ENCODE data around the gene WDR1.

Gene WDR1

DNA sequence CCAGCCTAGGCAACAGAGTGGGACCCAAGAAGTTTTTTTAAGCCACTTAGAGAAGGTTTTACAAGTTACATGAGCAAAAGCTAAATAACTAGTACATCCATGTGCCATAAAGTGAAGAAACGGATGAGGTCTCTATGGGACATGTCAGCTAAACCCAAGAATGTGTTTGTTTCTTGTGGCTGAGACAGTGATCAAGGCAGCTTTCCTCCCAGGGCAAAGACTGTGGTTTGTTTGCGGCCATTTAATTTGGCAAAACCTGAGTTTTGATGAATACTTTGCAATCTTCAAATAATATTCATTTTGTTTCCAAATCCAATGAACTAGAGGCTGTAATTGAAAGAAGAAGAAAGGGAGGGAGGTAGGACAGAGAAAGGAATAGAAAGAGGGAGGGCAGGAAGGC is 50.4 kb downstream of the WDR1 start:
- DNase-seq = no peak

DNA sequence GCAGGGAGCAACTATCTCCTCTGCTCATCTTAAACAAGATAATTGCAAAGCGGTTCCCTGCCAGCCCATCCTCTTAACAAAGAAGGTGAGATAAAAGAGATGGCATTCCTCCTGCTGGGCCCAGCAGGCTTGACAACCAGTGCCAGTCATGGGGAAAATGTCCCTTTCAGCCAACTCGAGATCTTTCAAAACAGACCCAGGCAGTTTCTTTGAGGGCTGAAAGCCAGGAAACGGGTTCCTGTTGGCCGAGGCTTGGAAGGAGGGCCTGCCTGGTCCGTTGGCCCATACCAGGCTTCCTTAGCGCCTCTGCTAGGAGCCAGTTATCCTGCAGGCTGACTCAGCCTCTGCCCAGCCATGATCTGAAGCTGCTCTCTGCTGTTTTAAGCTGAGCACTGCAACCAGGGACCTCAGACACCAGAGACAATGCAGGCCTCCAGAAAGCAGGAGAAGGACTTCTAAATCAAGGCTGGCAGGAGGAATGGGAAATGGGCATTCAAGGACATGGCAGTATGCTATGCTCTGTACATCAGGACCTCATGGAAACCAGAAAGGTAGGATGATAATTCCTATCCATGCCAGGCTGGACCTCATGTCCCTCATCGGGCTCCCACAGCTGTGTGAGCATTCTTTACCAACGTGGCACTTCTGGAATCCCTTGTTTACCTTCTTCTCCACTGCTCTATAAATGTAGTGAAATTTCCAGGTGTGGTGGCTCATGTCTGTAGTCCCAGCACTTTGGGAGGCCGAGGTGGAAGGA is 52.9 kb downstream of the WDR1 start:
- DNase-seq = no peak

DNA sequence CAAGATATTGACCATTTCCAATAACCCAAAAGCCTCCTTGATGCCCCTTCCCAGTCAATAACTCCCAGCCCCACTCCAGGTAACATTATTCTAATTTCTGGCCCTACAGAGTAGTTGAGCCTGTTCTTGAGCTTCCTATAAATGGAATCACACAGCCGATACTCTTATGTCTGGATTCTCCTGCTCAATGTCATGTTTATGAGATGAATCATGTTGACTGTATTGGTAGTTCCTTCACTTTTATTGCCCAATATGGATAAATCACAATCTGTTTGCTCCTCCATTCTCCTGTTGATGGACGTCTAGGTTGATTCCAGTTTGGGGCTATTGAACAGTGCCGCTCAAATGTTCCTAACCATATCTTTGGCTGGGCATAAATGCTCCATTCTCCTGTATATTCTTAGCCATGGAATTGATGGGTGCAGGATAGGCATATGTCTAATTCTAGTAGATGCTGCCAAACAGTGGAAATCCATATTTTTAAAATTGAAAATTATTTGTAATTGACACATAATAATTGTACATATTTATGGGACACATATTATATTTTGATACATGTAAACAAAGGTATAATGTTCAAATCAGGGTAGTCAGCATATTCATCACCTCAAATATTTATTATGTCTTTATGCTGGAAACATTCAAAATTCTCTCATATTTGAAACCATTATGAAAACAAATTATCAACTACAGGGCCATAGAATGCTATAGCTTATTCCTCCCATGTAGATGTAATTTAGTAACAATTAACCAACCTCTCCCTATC is 54.8 kb downstream of the WDR1 start:
- DNase-seq = no peak

DNA sequence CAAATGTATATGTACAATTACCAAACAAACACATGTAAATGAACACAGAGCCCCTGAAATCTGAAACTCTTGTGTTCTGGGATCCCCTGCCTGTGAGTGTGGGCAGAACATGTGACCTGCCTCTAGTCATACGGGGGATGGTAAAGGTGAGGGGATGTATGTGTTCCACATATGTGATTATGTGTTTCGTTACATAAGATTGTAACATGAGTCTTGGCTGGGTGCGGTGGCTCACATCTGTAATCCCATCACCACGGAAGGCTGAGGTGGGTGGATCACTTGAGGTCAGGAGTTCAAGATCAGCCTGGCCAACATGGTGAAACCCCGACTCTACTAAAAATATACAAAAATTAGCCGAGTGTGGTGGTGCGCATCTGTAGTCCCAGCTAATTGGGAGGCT is 58.2 kb downstream of the WDR1 start:
- no peak for DNase-seq

DNA sequence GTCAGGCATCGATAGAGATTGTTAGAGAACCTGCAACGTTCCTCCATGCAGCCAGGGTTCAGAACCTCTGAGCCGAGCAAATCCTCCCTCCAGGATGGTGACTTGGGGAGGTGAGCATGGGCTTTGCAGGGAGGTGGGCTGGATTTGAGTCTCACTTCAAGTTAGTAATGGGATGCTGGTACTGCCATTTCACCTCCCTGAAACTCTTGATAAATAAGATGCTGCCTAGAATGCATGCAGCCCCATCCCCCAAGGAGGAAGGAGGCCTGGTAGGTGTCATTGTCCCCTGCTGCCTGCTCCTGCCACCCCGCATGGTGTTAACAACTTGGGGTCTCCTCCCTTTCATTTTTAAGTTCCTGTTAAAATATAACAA is 59.6 kb downstream of the WDR1 start:
- no peak for DNase-seq

DNA sequence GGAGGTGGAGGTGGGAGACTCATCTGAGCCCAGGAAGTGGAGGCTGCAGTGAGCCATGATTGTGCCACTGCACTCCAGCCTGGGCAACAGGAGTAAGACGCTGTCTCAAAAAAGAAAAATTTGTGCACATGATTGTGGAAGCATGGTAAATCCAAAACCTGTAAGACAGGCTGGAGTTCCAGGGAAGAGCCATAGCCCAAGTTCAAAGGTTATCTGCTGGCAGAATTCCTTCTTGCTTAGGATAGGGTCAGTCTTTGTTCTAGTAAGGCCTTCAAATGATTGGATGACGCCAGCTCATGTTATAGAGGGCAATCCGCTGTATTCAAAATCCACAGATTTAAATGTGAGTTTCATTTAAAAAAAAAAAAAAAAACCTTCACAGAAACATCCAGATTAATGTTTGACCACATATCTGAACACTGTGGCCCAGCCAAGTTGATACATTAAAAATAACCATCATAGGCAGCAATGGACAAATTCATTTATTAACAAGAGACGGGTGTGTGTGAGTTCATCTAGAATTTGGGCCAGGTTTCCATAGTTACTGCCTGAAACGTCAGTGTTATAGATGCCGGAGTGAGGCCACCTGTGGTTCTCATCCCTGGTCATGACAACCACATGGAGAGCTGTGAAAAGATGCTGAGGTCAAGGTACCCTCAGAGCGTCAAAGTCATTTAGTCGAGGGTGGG is 60.1 kb downstream of the WDR1 start:
- no peak for DNase-seq

DNA sequence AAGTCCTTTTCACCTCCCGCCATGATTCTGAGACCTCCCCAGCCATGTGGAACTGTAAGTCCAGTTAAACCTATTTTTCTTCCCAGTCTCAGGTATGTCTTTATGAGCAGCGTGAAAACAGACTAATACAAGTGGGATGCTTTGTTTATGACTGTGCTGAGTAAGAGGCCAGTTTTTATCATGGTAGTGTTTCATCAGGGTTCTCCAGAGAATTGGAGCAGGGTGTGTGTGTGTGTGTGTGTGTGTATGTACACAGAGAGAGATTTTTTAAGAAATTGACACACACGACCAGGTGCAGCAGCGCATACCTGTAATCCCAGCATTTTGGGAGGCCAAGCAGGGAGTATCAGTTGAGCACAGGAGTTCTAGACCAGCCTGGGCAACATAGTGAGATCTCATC is 60.7 kb downstream of the WDR1 start:
- DNase-seq = no peak

DNA sequence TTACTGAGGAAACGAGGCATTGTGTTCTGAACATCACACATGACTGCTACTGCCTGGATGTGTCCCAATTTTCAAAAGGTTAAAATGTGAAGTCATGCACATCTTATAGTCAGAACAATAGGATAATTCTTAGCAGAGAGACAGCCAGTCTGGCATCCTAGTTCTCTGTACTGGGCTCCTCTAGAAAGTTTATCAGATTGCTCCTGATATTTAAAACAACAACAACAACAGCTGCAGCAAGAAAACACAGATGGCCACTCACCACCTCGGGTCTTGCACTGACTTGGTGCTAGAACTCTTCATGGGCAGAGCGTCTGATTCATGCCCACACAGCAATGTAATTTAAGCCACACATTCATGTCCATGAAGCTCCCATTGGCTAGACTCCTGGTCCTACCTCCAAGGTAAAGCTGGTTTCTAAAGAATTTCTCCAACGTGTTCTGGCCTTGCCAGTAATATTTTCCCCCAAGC is 62.0 kb downstream of the WDR1 start:
- DNase-seq = no peak

DNA sequence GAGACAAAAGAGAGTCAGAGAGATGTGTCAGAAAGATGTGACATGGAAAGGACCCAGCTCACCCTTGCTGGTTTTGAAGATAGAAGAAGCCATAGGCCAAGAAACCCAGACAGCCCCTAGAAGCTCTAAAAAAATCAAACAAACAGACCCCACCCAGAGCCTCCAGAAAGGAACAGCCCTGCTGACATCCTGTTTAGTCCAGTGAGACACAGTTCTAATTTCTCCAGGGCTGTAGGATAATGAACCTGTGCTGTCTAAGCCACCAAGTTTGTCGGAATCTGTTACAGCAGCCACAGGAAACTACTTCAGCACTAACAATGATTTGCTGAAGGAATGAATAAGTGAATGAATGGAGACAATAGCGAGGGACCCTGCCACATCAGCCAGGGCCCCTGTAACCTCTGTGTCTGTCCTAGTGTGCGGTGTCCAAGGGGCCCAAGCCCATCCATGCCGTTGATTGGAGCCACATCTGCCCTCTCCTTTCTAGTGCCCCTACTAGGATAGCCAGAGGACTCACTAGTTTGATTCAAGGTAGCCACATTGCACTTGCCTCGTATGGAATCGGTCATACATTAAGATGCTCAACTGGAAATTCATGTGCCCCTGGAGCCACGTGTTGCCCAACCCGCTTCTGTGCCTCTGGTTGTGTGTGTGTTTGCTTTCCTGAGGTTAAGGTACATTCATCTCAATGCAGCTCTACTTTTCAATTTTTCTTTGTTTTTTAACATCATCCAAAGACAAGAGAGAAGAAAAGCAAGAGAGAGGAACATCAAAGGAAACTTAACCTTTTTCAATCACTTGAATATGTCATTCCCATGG is 62.8 kb downstream of the WDR1 start:
- no peak for DNase-seq

DNA sequence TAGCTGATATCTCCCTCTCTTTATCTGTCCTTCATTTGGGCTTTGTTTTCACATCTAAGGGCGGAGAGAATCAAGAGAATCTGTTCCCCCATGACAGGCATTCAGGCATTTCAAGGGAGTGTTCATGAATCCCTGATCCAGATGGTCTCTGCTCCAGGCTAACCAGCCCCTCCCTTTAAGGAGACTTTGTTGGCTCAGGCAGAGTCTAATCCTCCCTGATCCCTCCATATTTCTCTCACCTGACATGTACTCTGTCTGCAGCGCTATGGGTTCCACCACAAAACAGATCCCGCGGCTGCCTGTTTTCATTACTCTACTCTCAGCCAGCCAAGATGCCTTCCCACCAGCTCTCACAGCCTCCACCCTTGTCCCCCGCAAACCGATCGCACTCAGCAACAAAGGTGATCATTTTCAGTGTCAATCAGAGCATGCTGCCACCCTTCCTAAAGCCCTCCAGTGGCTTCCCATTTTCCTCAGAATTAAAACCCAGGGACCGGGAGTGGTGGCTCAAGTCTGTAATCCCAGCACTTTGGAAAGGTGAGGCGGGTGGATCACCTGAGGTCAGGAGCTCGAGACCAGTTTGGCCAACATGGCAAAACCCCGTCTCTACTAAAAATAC is 65.0 kb downstream of the WDR1 start:
- DNase-seq = no peak

DNA sequence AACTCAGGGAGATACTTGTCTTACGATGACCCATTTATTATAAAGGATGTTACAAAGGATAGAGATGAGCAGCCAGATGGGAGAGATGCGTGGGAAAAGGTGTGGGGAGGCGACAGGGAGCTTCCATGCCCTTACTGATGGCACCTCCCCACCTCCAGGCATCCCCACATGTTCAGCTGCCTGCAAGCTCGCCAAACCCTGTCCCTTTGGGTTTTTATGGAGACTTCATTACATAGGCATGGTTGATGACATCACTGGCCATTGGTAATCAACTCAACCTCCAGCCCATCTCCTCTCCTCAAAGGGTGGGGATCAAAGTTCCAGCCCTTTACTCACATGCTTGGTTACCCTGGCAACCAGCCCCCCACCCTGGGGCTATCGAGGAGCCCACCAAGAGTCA is 65.9 kb downstream of the WDR1 start:
- no peak for DNase-seq

DNA sequence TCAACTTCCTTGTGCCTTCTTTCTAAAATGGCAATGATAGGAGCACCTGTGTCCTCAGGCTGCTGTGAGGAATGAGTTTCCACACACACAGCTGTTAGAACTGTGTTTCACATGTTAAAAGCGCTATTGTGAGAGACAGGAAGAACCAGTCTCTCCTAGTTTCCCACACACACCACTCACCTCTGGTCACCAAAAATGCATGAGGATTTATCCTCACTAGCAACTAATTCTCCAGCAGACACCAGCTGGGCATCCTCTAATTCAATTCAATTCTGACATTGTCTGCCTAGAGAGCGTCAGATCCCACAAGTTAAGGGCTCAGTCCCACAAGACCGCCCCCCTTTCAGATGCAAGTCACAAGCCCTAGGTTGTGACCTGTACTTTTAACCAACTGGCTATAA is 66.3 kb downstream of the WDR1 start:
- no peak for DNase-seq

DNA sequence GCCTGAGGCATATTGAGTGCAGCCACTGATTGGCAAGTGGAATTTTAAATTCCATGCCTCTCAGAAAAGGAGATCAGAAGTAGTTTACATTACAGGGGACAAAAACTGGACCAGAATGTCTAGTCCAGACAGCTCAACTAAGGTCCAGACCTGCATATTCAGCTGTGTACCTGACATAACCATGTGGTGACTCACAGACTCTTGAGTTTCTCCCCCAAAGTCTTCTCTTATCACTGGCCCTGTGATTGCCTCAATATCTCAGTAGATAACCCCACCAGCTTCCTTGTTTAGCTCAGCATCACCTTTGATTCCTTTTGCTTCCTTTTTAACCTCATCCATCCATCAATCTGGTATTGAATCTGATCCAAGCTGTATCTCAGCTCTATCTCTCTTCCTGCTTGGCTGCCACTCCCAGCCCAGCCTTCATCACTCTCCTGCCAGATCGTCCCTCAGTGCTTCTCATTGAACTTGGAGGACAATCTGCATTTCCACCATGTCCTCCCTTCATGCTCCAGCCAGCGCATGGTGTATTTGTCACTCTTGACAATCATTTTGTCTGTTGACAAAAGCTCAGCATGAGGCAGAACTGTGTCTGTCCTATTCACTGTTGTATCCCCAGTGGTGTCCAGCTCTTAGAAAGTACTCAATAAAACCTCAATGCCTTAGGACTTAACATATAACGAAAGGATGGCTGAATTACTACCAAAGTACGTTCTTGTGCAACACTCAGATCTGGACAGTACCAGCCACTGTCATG is 67.5 kb downstream of the WDR1 start:
- no peak for DNase-seq

DNA sequence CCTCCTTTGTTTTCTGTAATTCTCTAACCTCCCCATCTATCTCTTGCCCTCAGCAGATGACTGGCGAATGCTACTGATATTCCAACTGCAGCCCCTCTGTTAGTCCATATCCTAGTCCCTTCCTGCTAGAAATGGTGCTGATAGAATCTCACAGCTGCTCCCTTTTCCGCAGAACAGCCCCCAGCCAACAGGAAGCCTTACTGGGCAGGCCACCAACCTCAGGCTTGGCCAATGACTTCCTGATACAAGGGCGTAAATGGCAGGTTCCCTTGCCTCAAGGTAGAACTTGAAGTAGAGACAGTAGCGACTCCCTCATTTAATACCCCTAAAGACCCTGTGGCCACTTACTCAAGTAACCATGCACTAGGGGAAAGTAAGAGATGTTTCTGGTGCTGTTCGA is 68.6 kb downstream of the WDR1 start:
- no peak for DNase-seq

DNA sequence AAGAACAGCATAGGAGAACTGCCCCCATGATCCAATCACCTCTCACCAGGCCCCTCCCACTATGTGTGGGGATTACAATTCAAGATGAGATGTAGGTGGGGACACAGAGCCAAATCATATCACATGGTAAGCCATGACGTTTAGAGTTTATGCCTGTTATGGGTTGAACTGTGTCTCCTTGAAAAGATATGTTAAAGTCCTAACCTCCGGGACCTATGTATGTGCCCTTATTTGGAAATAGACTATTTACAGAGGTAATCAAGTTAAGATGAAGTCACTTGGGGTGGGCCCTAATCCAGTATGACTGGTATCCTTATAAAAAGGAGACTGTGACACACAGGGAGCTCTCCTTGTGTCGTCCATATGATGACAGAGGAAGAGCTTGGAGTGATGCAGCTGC is 70.1 kb downstream of the WDR1 start:
- no peak for DNase-seq

DNA sequence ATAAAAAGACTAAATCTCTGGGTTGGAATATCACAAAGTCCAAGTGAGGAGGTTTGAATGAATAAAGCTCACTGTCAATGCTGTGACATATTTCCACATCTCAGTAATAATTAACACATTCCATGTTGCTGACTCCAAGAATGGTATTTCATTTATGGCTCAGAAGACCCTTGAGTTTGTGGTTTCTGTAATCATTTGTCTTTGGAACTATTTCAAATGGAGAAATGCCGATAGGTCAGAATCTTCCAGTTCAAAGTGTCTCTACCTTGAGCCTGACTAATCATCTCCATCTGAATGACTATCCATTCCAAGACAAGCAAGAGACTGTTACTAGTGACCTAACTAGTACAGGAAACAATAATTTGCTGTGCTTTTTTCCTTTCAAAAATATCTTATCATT is 71.1 kb downstream of the WDR1 start:
- DNase-seq = no peak

DNA sequence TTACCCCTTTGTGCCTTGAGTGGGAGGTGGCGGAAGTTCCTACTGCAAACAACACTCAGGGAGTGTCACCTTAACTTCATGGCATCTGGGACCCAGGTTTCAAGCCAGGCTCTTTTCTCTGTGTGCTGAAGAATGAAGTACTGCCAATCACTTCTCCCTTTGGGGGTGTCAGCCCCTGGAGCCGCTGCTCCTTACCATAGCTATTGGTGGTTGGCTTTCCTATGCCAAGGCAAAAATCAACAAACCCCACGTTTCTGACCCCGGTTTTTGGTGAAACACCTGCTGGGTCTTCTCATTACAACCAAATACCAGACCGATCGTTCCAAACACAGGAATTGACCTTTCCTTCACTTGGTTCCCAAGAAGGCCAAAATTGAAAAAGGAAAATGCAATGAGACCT is 75.6 kb downstream of the WDR1 start:
- DNase-seq = no peak

DNA sequence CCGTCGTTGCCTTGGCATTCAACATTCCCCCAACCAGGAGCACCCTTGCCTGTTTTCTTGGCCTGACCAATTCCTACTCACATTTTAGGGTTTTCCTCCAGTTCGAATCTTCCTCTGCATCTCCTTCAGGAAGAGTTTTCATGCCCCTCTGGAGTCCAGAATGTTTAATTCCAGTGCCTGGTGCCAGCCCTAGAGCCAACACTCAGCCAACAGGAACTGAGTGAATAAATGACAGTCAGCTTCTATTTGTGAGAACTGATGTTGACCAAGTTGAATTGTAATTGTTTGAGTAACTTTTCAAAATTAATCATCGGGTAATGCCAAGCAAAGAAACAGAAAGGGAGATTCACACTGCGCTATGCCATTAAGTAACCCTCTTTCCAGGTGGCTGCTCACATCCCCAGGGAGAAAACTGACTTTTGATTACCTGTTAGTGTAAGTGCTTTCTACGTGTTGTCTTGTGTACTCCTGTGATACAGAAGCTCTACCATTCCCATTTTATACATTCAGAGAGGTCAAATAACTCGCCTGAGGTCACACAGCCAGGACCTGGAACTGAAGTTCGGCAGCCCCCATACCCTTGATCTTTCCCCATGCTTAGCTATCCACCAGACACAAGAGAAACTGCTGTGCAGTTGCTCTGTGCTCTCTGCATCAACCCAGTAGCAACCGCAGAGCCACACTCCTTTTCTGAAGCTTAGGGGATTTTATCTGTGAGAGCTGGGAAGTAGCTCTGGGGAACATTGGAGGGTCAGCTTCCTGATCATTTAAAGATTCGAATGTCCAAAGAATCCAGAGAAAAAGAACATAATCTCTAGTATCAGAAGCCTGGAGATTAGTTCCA is 76.3 kb downstream of the WDR1 start:
- DNase-seq = no peak

DNA sequence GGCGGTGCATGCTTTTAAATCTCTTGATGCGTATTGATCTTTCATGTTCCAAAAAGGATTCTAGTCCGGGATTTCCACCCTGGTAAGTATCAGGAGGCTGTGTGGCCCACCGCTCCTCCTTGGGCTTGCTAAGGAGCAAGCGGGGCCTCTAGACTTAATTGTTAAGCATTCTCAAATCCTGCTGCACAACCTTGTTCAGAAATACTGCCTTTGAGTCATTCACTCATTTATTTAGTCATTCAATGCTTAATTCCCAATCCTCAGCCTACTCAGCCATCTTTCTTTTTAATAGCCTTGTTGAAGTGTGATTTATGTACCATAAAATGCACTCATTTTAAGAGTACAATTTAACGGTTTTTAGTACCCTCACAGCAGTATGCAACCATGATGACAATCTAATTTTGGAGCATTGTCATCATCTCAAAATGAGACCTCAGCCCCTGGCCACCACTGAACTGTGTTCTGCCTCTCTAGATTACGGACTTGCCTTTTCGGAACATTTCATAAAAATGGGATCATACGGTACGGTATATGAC is 79.7 kb downstream of the WDR1 start:
- DNase-seq = no peak

DNA sequence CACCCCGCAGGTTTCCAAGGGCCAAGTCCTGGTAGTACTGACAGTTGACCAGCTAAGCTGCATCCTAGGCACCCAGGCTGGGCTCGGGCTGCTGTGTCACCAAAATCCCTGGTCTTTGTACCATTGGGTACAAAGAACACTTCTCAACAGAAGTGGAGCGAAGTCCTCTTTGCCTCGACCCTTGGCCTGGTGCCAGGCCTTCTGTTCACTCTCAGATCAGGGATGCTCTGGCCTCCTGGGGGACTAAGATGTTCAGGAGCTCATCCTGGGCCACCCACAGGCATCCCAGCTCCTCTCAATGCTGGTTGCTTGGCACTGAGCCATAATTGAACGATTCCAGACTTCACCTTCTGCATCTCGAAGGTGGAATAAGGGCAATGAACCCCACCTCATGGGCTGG is 81.5 kb downstream of the WDR1 start:
- no peak for DNase-seq
